ENCODE measurements around the gene PLXNA3.

PLXNA3 gene

GRCh38 chrX:154462396-154462795 lies 4.3 kb downstream of the PLXNA3 start:
- no peak overlapping the region for H3K4me3 Mint-ChIP-seq
- H3K4me1 Mint-ChIP-seq, result peaks cover 6% of the 10 kb centered on the region
- no peak for DNase-seq
- ATAC-seq, result no peak
- H3K27ac Mint-ChIP-seq, result no peak overlapping the region
- peaks cover 4% of the 10 kb centered on the region for H3K36me3 Mint-ChIP-seq (ENCODE audit: low read depth)
- no peaks in the 10 kb centered on the region for H3K27me3 Mint-ChIP-seq
- no peaks in the 10 kb centered on the region for H3K9me3 Mint-ChIP-seq

- H3K4me1 Mint-ChIP-seq, result peaks cover 5% of the 10 kb centered on the region
- H3K4me3 Mint-ChIP-seq, result no peak overlapping the region
- H3K27me3 Mint-ChIP-seq, result no peaks in the 10 kb centered on the region
- H3K36me3 Mint-ChIP-seq (ENCODE audit: low read depth), result peaks cover 4% of the 10 kb centered on the region
- H3K27ac Mint-ChIP-seq, result no peak overlapping the region
- ATAC-seq (no peak), DNase-seq (no peak)
- H3K9me3 Mint-ChIP-seq, result no peaks in the 10 kb centered on the region
Measured at GRCh38 chrX:154463611-154464220, 5.6 kb downstream of the PLXNA3 start.

- ATAC-seq, result no peak
- no peak overlapping the region for H3K27ac Mint-ChIP-seq
- H3K36me3 Mint-ChIP-seq (ENCODE audit: low read depth), result peaks cover 4% of the 10 kb centered on the region
- no peaks in the 10 kb centered on the region for H3K9me3 Mint-ChIP-seq
- H3K27me3 Mint-ChIP-seq, result no peaks in the 10 kb centered on the region
- DNase-seq, result no peak
- H3K4me1 Mint-ChIP-seq, result peaks cover 4% of the 10 kb centered on the region
- H3K4me3 Mint-ChIP-seq, result no peak overlapping the region
Measured at GRCh38 chrX:154464806-154465365, 6.8 kb downstream of the PLXNA3 start.

- no peak for ATAC-seq
- Mint-ChIP-seq H3K4me3 (no peak overlapping the region), H3K27ac (no peak overlapping the region), H3K27me3 (no peaks in the 10 kb centered on the region), H3K4me1 (no peaks in the 10 kb centered on the region), H3K36me3 (ENCODE audit: low read depth) (peaks cover 4% of the 10 kb centered on the region), H3K9me3 (no peaks in the 10 kb centered on the region)
- DNase-seq, result no peak
Measured at GRCh38 chrX:154465601-154466000, 7.5 kb downstream of the PLXNA3 start.

- DNase-seq (no peak), ATAC-seq (no peak)
- peaks cover 4% of the 10 kb centered on the region for H3K36me3 Mint-ChIP-seq (ENCODE audit: low read depth)
- no peaks in the 10 kb centered on the region for H3K27me3 Mint-ChIP-seq
- H3K4me3 Mint-ChIP-seq, result no peak overlapping the region
- H3K27ac Mint-ChIP-seq, result no peak overlapping the region
- H3K4me1 Mint-ChIP-seq, result no peaks in the 10 kb centered on the region
- no peaks in the 10 kb centered on the region for H3K9me3 Mint-ChIP-seq
Measured at GRCh38 chrX:154466036-154466435, 8.0 kb downstream of the PLXNA3 start.

GRCh38 chrX:154466907-154467306 lies 8.8 kb downstream of the PLXNA3 start:
- Mint-ChIP-seq H3K36me3 (ENCODE audit: low read depth) (peaks cover 2% of the 10 kb centered on the region), H3K4me3 (no peak overlapping the region), H3K9me3 (no peaks in the 10 kb centered on the region), H3K27ac (no peak overlapping the region), H3K27me3 (no peaks in the 10 kb centered on the region), H3K4me1 (no peaks in the 10 kb centered on the region)
- ATAC-seq (no peak), DNase-seq (no peak)

- H3K9me3 Mint-ChIP-seq, result no peaks in the 10 kb centered on the region
- H3K27me3 Mint-ChIP-seq, result no peaks in the 10 kb centered on the region
- no peak overlapping the region for H3K27ac Mint-ChIP-seq
- peaks cover 2% of the 10 kb centered on the region for H3K36me3 Mint-ChIP-seq (ENCODE audit: low read depth)
- no peak for ATAC-seq
- no peak overlapping the region for H3K4me3 Mint-ChIP-seq
- no peak for DNase-seq
- H3K4me1 Mint-ChIP-seq, result no peaks in the 10 kb centered on the region
Measured at GRCh38 chrX:154467556-154467955, 9.5 kb downstream of the PLXNA3 start.

GRCh38 chrX:154468217-154468616 lies 10.1 kb downstream of the PLXNA3 start:
- H3K9me3 Mint-ChIP-seq, result no peaks in the 10 kb centered on the region
- H3K4me1 Mint-ChIP-seq, result no peaks in the 10 kb centered on the region
- H3K4me3 Mint-ChIP-seq, result no peak overlapping the region
- no peaks in the 10 kb centered on the region for H3K36me3 Mint-ChIP-seq (ENCODE audit: low read depth)
- no peaks in the 10 kb centered on the region for H3K27me3 Mint-ChIP-seq
- H3K27ac Mint-ChIP-seq, result no peak overlapping the region
- ATAC-seq (no peak), DNase-seq (no peak)

GRCh38 chrX:154469114-154469513 lies 11.0 kb downstream of the PLXNA3 start:
- Mint-ChIP-seq H3K27me3 (no peaks in the 10 kb centered on the region), H3K4me3 (no peak overlapping the region), H3K9me3 (no peaks in the 10 kb centered on the region), H3K4me1 (no peaks in the 10 kb centered on the region), H3K36me3 (ENCODE audit: low read depth) (peaks cover 2% of the 10 kb centered on the region), H3K27ac (no peak overlapping the region)
- ATAC-seq, result no peak
- DNase-seq, result no peak

GRCh38 chrX:154469880-154470279 lies 11.8 kb downstream of the PLXNA3 start:
- Mint-ChIP-seq H3K4me1 (no peaks in the 10 kb centered on the region), H3K27me3 (no peaks in the 10 kb centered on the region), H3K27ac (no peak overlapping the region), H3K9me3 (no peaks in the 10 kb centered on the region), H3K4me3 (no peak overlapping the region), H3K36me3 (ENCODE audit: low read depth) (peaks cover 2% of the 10 kb centered on the region)
- no peak for DNase-seq
- no peak for ATAC-seq

GRCh38 chrX:154470434-154470833 lies 12.4 kb downstream of the PLXNA3 start:
- DNase-seq (no peak), ATAC-seq (no peak)
- Mint-ChIP-seq H3K27me3 (no peaks in the 10 kb centered on the region), H3K4me1 (peaks cover under 1% of the 10 kb centered on the region), H3K4me3 (no peak overlapping the region), H3K27ac (no peak overlapping the region), H3K9me3 (no peaks in the 10 kb centered on the region), H3K36me3 (ENCODE audit: low read depth) (peaks cover 2% of the 10 kb centered on the region)

- peaks cover 4% of the 10 kb centered on the region for H3K36me3 Mint-ChIP-seq (ENCODE audit: low read depth)
Measured at GRCh38 chrX:154470914-154471568, 13.0 kb downstream of the PLXNA3 start.

GRCh38 chrX:154471839-154472684 lies 14.0 kb downstream of the PLXNA3 start:
- Mint-ChIP-seq H3K27ac (no peak overlapping the region), H3K4me1 (peaks cover 7% of the 10 kb centered on the region), H3K9me3 (no peaks in the 10 kb centered on the region), H3K27me3 (no peaks in the 10 kb centered on the region), H3K36me3 (ENCODE audit: low read depth) (peaks cover 4% of the 10 kb centered on the region), H3K4me3 (no peak overlapping the region)
- no peak for DNase-seq
- no peak for ATAC-seq

More at GRCh38 chrX:154470914-154471568, 13.0 kb downstream of the PLXNA3 start:
- DNase-seq (no peak), ATAC-seq (no peak)
- Mint-ChIP-seq H3K4me1 (peaks cover 3% of the 10 kb centered on the region), H3K9me3 (no peaks in the 10 kb centered on the region), H3K27me3 (no peaks in the 10 kb centered on the region), H3K27ac (no peak overlapping the region), H3K4me3 (no peak overlapping the region)

- H3K27me3 Mint-ChIP-seq, result no peaks in the 10 kb centered on the region
- H3K36me3 Mint-ChIP-seq (ENCODE audit: low read depth), result peaks cover 4% of the 10 kb centered on the region
- ATAC-seq, result no peak
- no peak for DNase-seq
- H3K4me3 Mint-ChIP-seq, result no peak overlapping the region
- H3K4me1 Mint-ChIP-seq, result peaks cover 10% of the 10 kb centered on the region
- H3K9me3 Mint-ChIP-seq, result no peaks in the 10 kb centered on the region
- no peak overlapping the region for H3K27ac Mint-ChIP-seq
Measured at GRCh38 chrX:154472685-154473632, 14.9 kb downstream of the PLXNA3 start.
